HepG2 (cell line): ENCODE results near the gene SV2A. TPM values are rescaled to one million over a fixed set of nuclear protein-coding genes. Genes with fewer than 3 reads are reported as not detected.

Source experiments
- ATAC-seq: fragments of 200-7000 bp; cut with Tn5 transposase; 3 replicates; pipeline ENCODE4 v1.9.1; 2020; ENCODE audit warnings: mild to moderate bottlenecking, moderate library complexity
- BruUV-seq: library from RNA; stranded (reverse); fragments of 400-500 nt; replicated peaks from 2 replicates; lab custom pipeline; 2021; lab: Mats Ljungman, UMichigan
- CTCF ChIA-PET: fragments of 300-600 bp; formaldehyde crosslinking; extraction: SDS; loops from one replicate; lab custom pipeline; 2021; ENCODE audit warnings: low total read pairs, inconsistent platforms, low intra/inter-chr PET ratio; lab: Yijun Ruan, JAX
- POLR2A ChIA-PET: fragments of 350-600 bp; sonication (Branson Sonifier 250); formaldehyde crosslinking; loops from one replicate; lab custom pipeline; 2020; ENCODE audit warnings: antibody characterized with exemption, inconsistent platforms; lab: Yijun Ruan, JAX
- DNase-seq: peaks from one replicate; pipeline ENCODE4 v3.0.0-alpha.2; 2015; ENCODE audit warnings: low spot score
- FAIRE-seq: peaks from 3 replicates; lab custom pipeline; 2011; peaks lifted over from hg19 to GRCh38; lab: Jason Lieb, UNC
- H2AFZ ChIP-seq: one replicate; pipeline ENCODE4 v1.6.1; 2011; ENCODE audit warnings: low read length, inconsistent platforms
- H3K27ac ChIP-seq: fragments of 300-600 bp; 3 replicates; pipeline ENCODE4 v1.8.0; 2011; ENCODE audit warnings: mixed run types, mild to moderate bottlenecking, mixed read lengths, low read length, inconsistent platforms; ENCODE audit not compliant: insufficient read depth; ENCODE audit errors: extremely low read length
- H3K27me3 ChIP-seq, 2 experiments: fragments of 200-600 bp in 1 of 2; 2 replicates in 1 of 2; 3 replicates in 1 of 2; pipeline versions ENCODE4 v1.6.0 to v1.8.0; 2011; ENCODE audit warnings: low read length in 2 of 2, mild to moderate bottlenecking in 2 of 2, moderate library complexity in 2 of 2, inconsistent platforms in 1 of 2; ENCODE audit not compliant: insufficient read depth in 2 of 2, control insufficient read depth in 1 of 2
- H3K36me3 ChIP-seq, 2 experiments: fragments of 200-600 bp in 1 of 2; replicated peaks in 1 of 2; 2 replicates in 1 of 2; 3 replicates in 1 of 2; pipeline versions ENCODE4 v1.5.1 to v1.8.0; 2011; ENCODE audit warnings: low read length in 2 of 2, inconsistent platforms in 1 of 2; ENCODE audit not compliant: insufficient read depth in 2 of 2, control insufficient read depth in 1 of 2
- H3K4me1 ChIP-seq: 2 replicates; pipeline ENCODE4 v1.5.1; 2012; ENCODE audit warnings: low read length, inconsistent platforms; ENCODE audit not compliant: insufficient read depth
- H3K4me2 ChIP-seq: 2 replicates; pipeline ENCODE4 v1.6.0; 2011; ENCODE audit warnings: low read depth, low read length, inconsistent platforms
- H3K4me3 ChIP-seq, 3 experiments: fragments of 200-600 bp in 1 of 3; sonication (generic), shearing (Covaris generic) in 1 of 3; replicated peaks in 1 of 3; 2 replicates each; pipeline ENCODE4 v1.5.1; 2011 to 2016; ENCODE audit warnings: low read length in 3 of 3, inconsistent platforms in 2 of 3, low read depth in 2 of 3, mild to moderate bottlenecking in 2 of 3, control low read depth in 1 of 3, mixed read lengths in 1 of 3; ENCODE audit not compliant: insufficient read depth in 1 of 3
- H3K79me2 ChIP-seq: one replicate; pipeline ENCODE4 v1.6.1; 2011; ENCODE audit warnings: low read length, inconsistent platforms; ENCODE audit not compliant: insufficient read depth
- H3K9ac ChIP-seq: 2 replicates; pipeline ENCODE4 v1.6.0; 2011; ENCODE audit warnings: mild to moderate bottlenecking, low read depth, low read length, inconsistent platforms; ENCODE audit not compliant: insufficient read depth
- H3K9me3 ChIP-seq: 2 replicates; pipeline ENCODE4 v1.5.1; 2012; ENCODE audit warnings: mild to moderate bottlenecking, low read length
- H4K20me1 ChIP-seq: 2 replicates; pipeline ENCODE4 v1.6.0; 2011; ENCODE audit warnings: inconsistent platforms, mild to moderate bottlenecking, low read length, moderate library complexity; ENCODE audit not compliant: insufficient read depth
- BRD4 ChIP-seq: sonication (generic); formaldehyde crosslinking; IDR thresholded peaks from 2 replicates; pipeline ENCODE4 v1.4.0; 2020; ENCODE audit warnings: missing genetic modification reagents
- CENPX ChIP-seq: sonication (generic); formaldehyde crosslinking; IDR thresholded peaks from 2 replicates; pipeline ENCODE4 v1.9.0; 2021; ENCODE audit warnings: mild to moderate bottlenecking, missing genetic modification reagents, moderate library complexity
- HMGXB4 ChIP-seq, 2 experiments: sonication (generic) in 1 of 2; formaldehyde crosslinking in 1 of 2; IDR thresholded peaks; 2 replicates each; pipeline versions ENCODE4 v1.4.0 to v1.6.1; 2018 to 2020; ENCODE audit warnings: missing genetic modification reagents in 2 of 2, borderline replicate concordance in 1 of 2, low read depth in 1 of 2, mild to moderate bottlenecking in 1 of 2, missing biosample characterization in 1 of 2
- POLR2G ChIP-seq: fragments of 200-400 bp; formaldehyde crosslinking; IDR thresholded peaks from 2 replicates; pipeline ENCODE4 v1.6.1; 2018; ENCODE audit warnings: mild to moderate bottlenecking, low read depth, low read length, moderate library complexity
- PRDM4 ChIP-seq: sonication (generic); formaldehyde crosslinking; IDR thresholded peaks from 2 replicates; pipeline ENCODE4 v1.9.0; 2021; ENCODE audit warnings: missing genetic modification reagents, borderline replicate concordance
- SAFB2 ChIP-seq: sonication (generic); formaldehyde crosslinking; IDR thresholded peaks from 2 replicates; pipeline ENCODE4 v1.5.1; 2020; ENCODE audit warnings: missing genetic modification reagents, low read depth, mild to moderate bottlenecking, borderline replicate concordance
- SCMH1 ChIP-seq: sonication (generic); formaldehyde crosslinking; IDR thresholded peaks from 2 replicates; pipeline ENCODE4 v1.9.0; 2021; ENCODE audit warnings: missing genetic modification reagents, mild to moderate bottlenecking, borderline replicate concordance
- THAP9 ChIP-seq: sonication (generic); formaldehyde crosslinking; IDR thresholded peaks from 2 replicates; pipeline ENCODE4; 2020; ENCODE audit warnings: missing genetic modification reagents, mild to moderate bottlenecking, borderline replicate concordance
- ZMYM2 ChIP-seq: sonication (generic); formaldehyde crosslinking; IDR thresholded peaks from 2 replicates; pipeline ENCODE4 v1.8.0; 2022; ENCODE audit warnings: mild to moderate bottlenecking, missing genetic modification reagents
- ZNF564 ChIP-seq: sonication (generic); formaldehyde crosslinking; IDR thresholded peaks from 2 replicates; pipeline ENCODE4 v1.8.1; 2023; ENCODE audit warnings: mild to moderate bottlenecking, missing genetic modification reagents
- WGBS: methylation state at CpG from one replicate; pipeline ENCODE4 v1.1.6; 2017; ENCODE audit warnings: low lambda C conversion rate; 5-methylcytosine and 5-hydroxymethylcytosine counted together
- in situ Hi-C: cut with HindIII; loops from 2 replicates; pipeline ENCODE4 v1.10.0; 2017; ENCODE audit warnings: low pct_unique_long_range_greater_than_20kb; ENCODE audit not compliant: extremely low pct_ligation_motif_present
- intact Hi-C: fragments of 100-400 bp; cut with micrococcal nuclease; formaldehyde crosslinking; loops from one replicate; pipeline ENCODE4 v1.10.0; 2022; ENCODE audit not compliant: unreplicated experiment
- polyA plus RNA-seq, 8 experiments: library from polyadenylated mRNA; depleted of rRNA in 3 of 8; stranded (reverse) in 7 of 8; unstranded in 1 of 8; fragments of >200 nt; fragmentation: Illumina TruSeq in 4 of 8; extraction: Trizol in 4 of 8; gene quantifications; 2 replicates each; pipeline versions ENCODE4 v1.2.1 to v1.2.3, GENCODE V29; 2011 to 2016; ENCODE audit warnings: low read depth in 4 of 8, missing spikeins in 1 of 8, mixed read lengths in 1 of 8; ENCODE audit not compliant: insufficient read depth in 1 of 8
- total RNA-seq, 5 experiments: library from RNA; depleted of rRNA; stranded (reverse); fragments of >200 nt; fragmentation: Illumina TruSeq; extraction: Trizol; gene quantifications; 2 replicates each; pipeline ENCODE4 v1.2.3, GENCODE V29; 2016; ENCODE audit warnings: low read depth in 1 of 5

The SV2A gene
- total and polyA plus RNA-seq, 2 of the 13 experiments (the other 11 are each of a cell fraction or from before 2014, with no cell fraction given), result 0.84 to 1.9 TPM

GRCh38 chr1:149896575-149896974, 21.1 kb downstream of the SV2A start:
- FAIRE-seq, result no peak
- 17% methylated on average over 4 of the region's 4 CpGs for WGBS
- CTCF ChIA-PET, result no interaction called here
- no peak overlapping the region for H3K4me2 ChIP-seq
- TF ChIP-seq ZNF564 (CRISPR knock-in tag) (peak; percentile 92; the same call in 1 of the 2 replicates), BRD4 (CRISPR knock-in tag) (no peak)
- H3K27ac ChIP-seq, result no peak overlapping the region
- DNase-seq, result no peak
- H3K79me2 ChIP-seq, result no peaks in the 10 kb centered on the region
- no peak overlapping the region for H3K4me3 ChIP-seq
- no peak for ATAC-seq
- BruUV-seq, result no TSS peak
- intact Hi-C loops (no loop called here), in situ Hi-C loops (no loop called here)
- no peak overlapping the region for H3K9ac ChIP-seq
- H3K27me3 ChIP-seq, result no peaks in the 10 kb centered on the region
- H3K4me1 ChIP-seq, result peaks cover 16% of the 10 kb centered on the region
- H2AFZ ChIP-seq, result no peak overlapping the region
- POLR2A ChIA-PET, result interaction anchor here (0.7 kb wide), 1 partner anchor 9 kb away, joined by 4 read pairs; a partner anchor contains a TSS
- no peaks in the 10 kb centered on the region for H3K36me3 ChIP-seq
- H3K9me3 ChIP-seq, result no peaks in the 10 kb centered on the region
- H4K20me1 ChIP-seq, result no peaks in the 10 kb centered on the region

- in situ Hi-C loops, result no loop called here
- no peak for DNase-seq
- no peaks in the 10 kb centered on the region for H3K36me3 ChIP-seq
- peaks cover 30% of the 10 kb centered on the region for H3K4me1 ChIP-seq
- ChIA-PET CTCF (interaction anchor here (0.8 to 1.5 kb wide), 3 partner anchors 53 to 297 kb away, joined by 4 to 6 read pairs (median 5); no protein-coding TSS in a partner anchor), POLR2A (interaction anchor here (2.3 to 5.4 kb wide), 6 partner anchors 40 to 298 kb away, joined by 14 to 74 read pairs (median 24); partner anchors contain the start of genes MTMR11 and VPS45)
- H2AFZ ChIP-seq, result peak overlapping the region; percentile 59
- H3K9ac ChIP-seq, result peak overlapping the region; percentile 87
- H3K4me2 ChIP-seq, result peak overlapping the region; percentile 93
- H3K27me3 ChIP-seq, result no peaks in the 10 kb centered on the region; a peak in 1 of 5 replicates
- no TSS peak for BruUV-seq
- no peaks in the 10 kb centered on the region for H4K20me1 ChIP-seq
- H3K27ac ChIP-seq, result peak overlapping the region; percentile 95
- H3K79me2 ChIP-seq, result peaks cover 3% of the 10 kb centered on the region
- intact Hi-C loops, result loop anchor here (1.0 kb wide), 2 partner anchors 53 to 161 kb away; no protein-coding TSS in a partner anchor
- WGBS, result 23% methylated on average over 6 of the region's 6 CpGs
- no peak for FAIRE-seq
- TF ChIP-seq THAP9 (CRISPR knock-in tag) (no peak), ZMYM2 (CRISPR knock-in tag) (no peak), PRDM4 (no peak), SCMH1 (CRISPR knock-in tag) (no peak), HMGXB4 (CRISPR knock-in tag; IDR thresholded peaks at IDR 0.05; ENCODE audit: borderline replicate concordance in 1 of 2, low read depth in 1 of 2) (no peak), CENPX (no peak), SAFB2 (CRISPR knock-in tag) (no peak), POLR2G (no peak)
- H3K9me3 ChIP-seq, result no peaks in the 10 kb centered on the region
- no peak for ATAC-seq
- peak overlapping the region; percentile 63 to 76 (median 63) for H3K4me3 ChIP-seq
Measured at GRCh38 chr1:149888999-149889289, 28.7 kb downstream of the SV2A start.
